HEK293T (cell line): ENCODE data around the gene XRCC5.

Experiments used
- BHLHE40 ChIP-seq: fragments of 450-650 bp; IDR thresholded peaks from 2 replicates; pipeline ENCODE4 v1.6.1; 2016; ENCODE audit warnings: mild to moderate bottlenecking, moderate library complexity, borderline replicate concordance
- CTBP1 ChIP-seq: fragments of 450-650 bp; IDR thresholded peaks from 2 replicates; pipeline ENCODE4 v1.6.1; 2016; ENCODE audit warnings: borderline replicate concordance
- ELF4 ChIP-seq: fragments of 450-650 bp; IDR thresholded peaks from 2 replicates; pipeline ENCODE4 v1.6.1; 2017; ENCODE audit warnings: antibody characterized with exemption
- FOXA1 ChIP-seq: fragments of 450-650 bp; IDR thresholded peaks from 2 replicates; pipeline ENCODE4 v1.6.1; 2016; ENCODE audit warnings: mild to moderate bottlenecking
- FOXK2 ChIP-seq: fragments of 450-650 bp; IDR thresholded peaks from 2 replicates; pipeline ENCODE4 v1.6.1; 2016; ENCODE audit warnings: mild to moderate bottlenecking
- SP1 ChIP-seq: fragments of 450-650 bp; IDR thresholded peaks from 2 replicates; pipeline ENCODE4 v1.6.1; 2017
- SUZ12 ChIP-seq: fragments of 450-650 bp; IDR thresholded peaks from 2 replicates; pipeline ENCODE4 v1.6.1; 2016; ENCODE audit warnings: mild to moderate bottlenecking
- ZNF384 ChIP-seq: fragments of 450-650 bp; IDR thresholded peaks from 2 replicates; pipeline ENCODE4 v1.6.1; 2016

DNA sequence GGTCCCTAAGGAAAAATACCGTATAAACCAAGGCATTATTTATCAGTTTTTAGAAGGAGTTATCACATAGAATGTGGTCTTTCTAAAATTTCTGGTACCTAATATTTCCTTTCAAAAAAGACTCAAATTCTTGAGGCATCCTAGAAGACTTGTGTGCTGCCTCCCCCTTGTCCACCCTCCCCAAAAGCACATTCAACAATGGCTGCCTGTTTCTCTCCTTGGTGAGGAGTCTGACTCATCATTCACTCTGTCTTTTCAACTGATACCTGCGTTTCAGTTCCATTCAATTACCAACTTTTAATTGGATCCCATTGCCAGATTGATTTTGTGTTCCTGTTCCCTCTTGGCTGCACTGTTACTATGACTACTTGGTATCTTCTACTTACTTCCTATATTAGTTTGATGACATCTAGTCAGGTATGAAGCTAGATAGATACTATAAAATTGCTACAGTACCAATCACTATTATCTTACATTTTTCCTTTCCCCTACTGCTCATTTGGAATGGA, 72.9 kb downstream of the XRCC5 start:
- TF ChIP-seq ELF4 (no peak), ZNF384 (no peak), SUZ12 (no peak), FOXK2 (no peak), FOXA1 (no peak), SP1 (no peak), BHLHE40 (no peak), CTBP1 (no peak)
